ENCODE data around the gene ANO3. TPM values are rescaled to one million over a fixed set of nuclear protein-coding genes. Genes with fewer than 3 reads are reported as not detected.

ANO3 gene
- total RNA-seq, 4 donors from 2014 or later = 0.18 to 0.47 TPM; not detected in 2

DNA sequence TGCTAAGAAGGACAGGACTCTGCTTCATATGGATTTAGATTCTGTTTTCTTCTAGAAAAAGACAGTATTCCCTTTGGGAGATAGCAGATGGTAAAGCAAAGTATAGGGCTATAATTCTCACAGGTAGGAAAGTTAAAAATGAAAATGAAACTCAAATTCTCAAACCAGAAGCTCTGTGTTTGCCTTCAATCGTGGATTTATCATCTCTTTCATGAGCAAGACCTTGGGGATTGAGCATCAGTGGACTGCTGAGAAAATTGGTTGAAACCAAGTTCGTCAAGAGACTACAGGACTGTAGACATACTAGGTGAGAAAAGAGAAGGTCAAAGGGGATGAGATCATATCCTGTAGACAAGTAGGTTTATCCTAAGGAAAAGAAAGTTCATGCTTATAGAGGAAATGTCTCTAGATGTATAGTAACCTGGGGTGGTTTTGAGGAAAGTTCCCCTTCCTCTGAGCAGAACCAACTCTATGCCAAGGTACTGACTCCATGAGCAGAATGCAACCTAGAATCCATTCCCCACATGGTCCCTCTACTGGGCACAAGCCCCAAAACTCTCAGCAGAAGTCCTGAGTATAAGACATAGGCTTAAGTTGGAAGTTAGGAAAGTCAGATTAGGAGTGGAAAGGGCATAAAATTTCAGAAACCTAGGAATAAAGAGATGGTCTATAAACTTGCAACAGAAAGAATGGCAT, 343.5 kb downstream of the ANO3 start:
- H3K27me3 ChIP-seq = no peaks in the 10 kb centered on the region
- DNase-seq = no peak
- H3K4me1 ChIP-seq = no peaks in the 10 kb centered on the region
- H3K27ac ChIP-seq = no peak overlapping the region
- TF ChIP-seq POLR2A (IDR thresholded peaks at IDR 0.05) = no peak
- TF ChIP-seq, protein P1, sequence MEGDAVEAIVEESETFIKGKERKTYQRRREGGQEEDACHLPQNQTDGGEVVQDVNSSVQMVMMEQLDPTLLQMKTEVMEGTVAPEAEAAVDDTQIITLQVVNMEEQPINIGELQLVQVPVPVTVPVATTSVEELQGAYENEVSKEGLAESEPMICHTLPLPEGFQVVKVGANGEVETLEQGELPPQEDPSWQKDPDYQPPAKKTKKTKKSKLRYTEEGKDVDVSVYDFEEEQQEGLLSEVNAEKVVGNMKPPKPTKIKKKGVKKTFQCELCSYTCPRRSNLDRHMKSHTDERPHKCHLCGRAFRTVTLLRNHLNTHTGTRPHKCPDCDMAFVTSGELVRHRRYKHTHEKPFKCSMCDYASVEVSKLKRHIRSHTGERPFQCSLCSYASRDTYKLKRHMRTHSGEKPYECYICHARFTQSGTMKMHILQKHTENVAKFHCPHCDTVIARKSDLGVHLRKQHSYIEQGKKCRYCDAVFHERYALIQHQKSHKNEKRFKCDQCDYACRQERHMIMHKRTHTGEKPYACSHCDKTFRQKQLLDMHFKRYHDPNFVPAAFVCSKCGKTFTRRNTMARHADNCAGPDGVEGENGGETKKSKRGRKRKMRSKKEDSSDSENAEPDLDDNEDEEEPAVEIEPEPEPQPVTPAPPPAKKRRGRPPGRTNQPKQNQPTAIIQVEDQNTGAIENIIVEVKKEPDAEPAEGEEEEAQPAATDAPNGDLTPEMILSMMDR (IDR thresholded peaks at IDR 0.05) = no peak
- peaks cover 0 to 4% (median 0%) of the 10 kb centered on the region in 3 donors for H3K36me3 ChIP-seq
- H3K4me3 ChIP-seq = no peak overlapping the region
- no peaks in the 10 kb centered on the region for H3K9me3 ChIP-seq

GRCh38 chr11:26676641-26677040, 344.7 kb downstream of the ANO3 start:
- no peak for TF ChIP-seq POLR2A (IDR thresholded peaks at IDR 0.05)
- TF ChIP-seq, protein P1 (IDR thresholded peaks at IDR 0.05) = no peak
- Histone ChIP-seq H3K4me3 (no peak overlapping the region), H3K9me3 (no peaks in the 10 kb centered on the region), H3K27ac (no peak overlapping the region), H3K4me1 (no peaks in the 10 kb centered on the region), H3K27me3 (no peaks in the 10 kb centered on the region), H3K36me3 (peaks cover 0 to 12% (median 0%) of the 10 kb centered on the region in 3 donors)
- DNase-seq = no peak

- Histone ChIP-seq H3K27me3 (no peaks in the 10 kb centered on the region), H3K9me3 (no peaks in the 10 kb centered on the region), H3K4me1 (no peaks in the 10 kb centered on the region), H3K36me3 (peaks cover 0 to 12% (median 0%) of the 10 kb centered on the region in 3 donors), H3K27ac (no peak overlapping the region), H3K4me3 (no peak overlapping the region)
- TF ChIP-seq POLR2A (IDR thresholded peaks at IDR 0.05) = no peak
- TF ChIP-seq, protein P1 (IDR thresholded peaks at IDR 0.05) = no peak
- DNase-seq = no peak
Measured at GRCh38 chr11:26677566-26677965, 345.6 kb downstream of the ANO3 start.

- no peaks in the 10 kb centered on the region for H3K4me1 ChIP-seq
- no peak for DNase-seq
- H3K9me3 ChIP-seq = no peaks in the 10 kb centered on the region
- H3K36me3 ChIP-seq = peaks cover 0 to 13% (median 0%) of the 10 kb centered on the region in 3 donors
- no peak overlapping the region for H3K4me3 ChIP-seq
- no peak overlapping the region for H3K27ac ChIP-seq
- no peaks in the 10 kb centered on the region for H3K27me3 ChIP-seq
- TF ChIP-seq, protein P1 (IDR thresholded peaks at IDR 0.05) = no peak
- no peak for TF ChIP-seq POLR2A (IDR thresholded peaks at IDR 0.05)
Measured at GRCh38 chr11:26687351-26687750, 355.4 kb downstream of the ANO3 start.

- peaks cover 0 to 13% (median 0%) of the 10 kb centered on the region in 3 donors for H3K36me3 ChIP-seq
- no peaks in the 10 kb centered on the region for H3K4me1 ChIP-seq
- no peaks in the 10 kb centered on the region for H3K9me3 ChIP-seq
- H3K27ac ChIP-seq = no peak overlapping the region
- TF ChIP-seq, protein P1 (IDR thresholded peaks at IDR 0.05) = no peak
- TF ChIP-seq POLR2A (IDR thresholded peaks at IDR 0.05) = no peak
- no peaks in the 10 kb centered on the region for H3K27me3 ChIP-seq
- no peak overlapping the region for H3K4me3 ChIP-seq
- no peak for DNase-seq
Measured at GRCh38 chr11:26688701-26689100, 356.8 kb downstream of the ANO3 start.
